Psoas muscle (tissue), 8 donors: ENCODE results near the gene RNF213. TPM values are rescaled to one million over a fixed set of nuclear protein-coding genes. Genes with fewer than 3 reads are reported as not detected.
A peak's percentile ranks its signal among the peaks of the same experiment; 100 is the strongest.

Source experiments
- ATAC-seq, 4 donors: fragments of 200-7000 bp; cut with Tn5 transposase; one replicate each; pipeline ENCODE4 v1.9.1; 2020; ENCODE audit warnings: moderate library complexity in 3 of 4, mild to moderate bottlenecking in 2 of 4
- DNase-seq, 2 donors: peaks; one replicate each; pipeline ENCODE4 v3.0.0-alpha.2; 2020
- H3K27ac ChIP-seq: fragments of 200-600 bp; one replicate; pipeline ENCODE4 v1.8.0; 2022
- H3K27me3 ChIP-seq, 3 donors: fragments of 200-600 bp in 1 of 3; one replicate each; pipeline versions ENCODE4 v1.6.1 to v1.8.0; 2013 to 2022; ENCODE audit warnings: low read length in 2 of 3, mild to moderate bottlenecking in 2 of 3, moderate library complexity in 1 of 3; ENCODE audit not compliant: insufficient read depth in 3 of 3
- H3K36me3 ChIP-seq, 2 donors: fragments of 200-600 bp in 1 of 2; one replicate each; pipeline versions ENCODE4 v1.6.1 to v1.8.0; 2013 to 2022; ENCODE audit warnings: low read depth in 1 of 2, mild to moderate bottlenecking in 1 of 2, moderate library complexity in 1 of 2; ENCODE audit not compliant: insufficient read depth in 1 of 2
- H3K4me1 ChIP-seq: fragments of 200-600 bp; one replicate; pipeline ENCODE4 v1.8.0; 2022
- H3K4me3 ChIP-seq: fragments of 200-600 bp; one replicate; pipeline ENCODE4 v1.8.0; 2022; ENCODE audit warnings: mild to moderate bottlenecking
- H3K9me3 ChIP-seq: fragments of 200-600 bp; one replicate; pipeline ENCODE4 v1.8.0; 2022
- CTCF ChIP-seq: fragments of 200-600 bp; IDR thresholded peaks from one replicate; pipeline ENCODE4 v1.8.0; 2022; ENCODE audit warnings: antibody characterized with exemption
- WGBS, 3 donors: extraction: QIAGEN DNeasy Blood & Tissue Kit; methylation state at CpG; one replicate each; pipeline versions ENCODE4 v1.1.6 to v1.1.7; 2013; 5-methylcytosine and 5-hydroxymethylcytosine counted together
- intact Hi-C, 2 donors: fragments of 100-400 bp; cut with DNase I; formaldehyde crosslinking; loops; one replicate each; pipeline versions ENCODE4 v1.11.0 to v1.14.2; 2022
- polyA plus RNA-seq, 3 donors: library from polyadenylated mRNA; stranded (reverse); fragments of 200-250 nt; gene quantifications; one replicate each; pipeline ENCODE4 v1.2.3, GENCODE V29; 2013
- total RNA-seq, 4 donors: library from RNA; stranded (reverse); fragmentation: NEBNext Ultra II Directional in 2 of 4; extraction: Animal tissue kit (Norgen Biotek cat#: 25700) in 2 of 4; gene quantifications; one replicate each; pipeline versions ENCODE4 v1.2.1 to v1.2.4, GENCODE V29; 2021 to 2023
- donor health status: healthy with polysubstance abuse.
- donor health status: DM: no; HTN: no; CAD: no; lungs with moderate emphysema.
- donor health status: Bipolar disorder and iron deficiency.
- donor health status: healthy.
- donor health status: DM: yes; HTN: yes; CAD: no.
- donor health status: DM: no; HTN: no; CAD: no.
- donor health status: DM: no; HTN: no; CAD: no.
- donor health status: DM: yes; HTN: yes; CAD: no.

The RNF213 gene
- total and polyA plus RNA-seq, 7 donors: 10.2 to 42.0 (median 33.7) TPM

DNA sequence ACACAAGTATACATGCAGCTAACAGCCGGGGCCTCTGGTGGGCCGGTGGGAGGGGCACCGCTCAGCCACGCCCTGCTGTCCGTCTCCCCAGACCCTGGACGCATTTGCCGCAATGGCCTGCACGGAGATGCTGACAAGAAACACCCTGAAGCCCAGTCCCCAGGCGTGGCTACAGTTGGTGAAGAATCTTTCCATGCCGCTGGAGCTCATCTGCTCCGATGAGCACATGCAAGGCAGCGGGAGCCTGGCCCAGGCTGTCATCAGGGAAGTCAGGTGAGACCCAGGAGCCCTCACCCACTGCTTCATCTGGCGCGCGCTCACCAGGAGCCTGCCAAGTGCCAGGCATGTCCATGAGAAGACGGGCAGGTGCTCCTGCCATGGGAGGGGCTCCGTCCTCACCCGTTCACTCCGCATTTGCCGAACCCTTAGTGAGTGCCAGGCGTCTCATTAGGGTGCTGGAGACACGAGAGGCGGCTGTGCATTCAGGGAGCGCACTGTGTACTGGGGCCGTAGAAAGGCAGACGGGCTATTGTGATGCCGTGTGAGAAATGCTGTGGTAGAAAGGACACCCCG lies 103.0 kb downstream of the RNF213 start:
- no peak for TF ChIP-seq CTCF
- H3K27ac ChIP-seq: no peak overlapping the region

GRCh38 chr17:80364091-80364691 lies 103.5 kb downstream of the RNF213 start:
- ATAC-seq (peak in 3 of 4 donors; percentile 25 to 52 (median 45)), DNase-seq (peak in 1 of 2 donors; percentile 53)
- Histone ChIP-seq H3K4me1 (no peaks in the 10 kb centered on the region), H3K36me3 (peaks cover 10 to 98% of the 10 kb centered on the region in 2 donors), H3K9me3 (no peaks in the 10 kb centered on the region), H3K4me3 (no peak overlapping the region), H3K27me3 (no peaks in the 10 kb centered on the region), H3K27ac (no peak overlapping the region)
- WGBS, 3 donors: 75 to 77% (median 76%) methylated on average over 28 to 29 of the region's 29 CpGs
- intact Hi-C loops: loop anchor here in 1 of 2 donors (10.0 kb wide), 3 partner anchors 169 to 259 kb away; partner anchors contain the start of gene GAA
- peak; percentile 34 for TF ChIP-seq CTCF

More for the DNA sequence above, 103.0 kb downstream of the RNF213 start:
- peaks cover 10 to 98% of the 10 kb centered on the region in 2 donors for H3K36me3 ChIP-seq
- H3K9me3 ChIP-seq: no peaks in the 10 kb centered on the region
- ATAC-seq: peak in 1 of 4 donors; percentile 19
- 89 to 95% (median 89%) methylated on average over 28 of the region's 28 CpGs for WGBS, 3 donors
- no peak overlapping the region for H3K4me3 ChIP-seq
- peak in 1 of 2 donors; percentile 50 for DNase-seq
- no peaks in the 10 kb centered on the region for H3K27me3 ChIP-seq
- H3K4me1 ChIP-seq: no peaks in the 10 kb centered on the region
- intact Hi-C loops: loop anchor here in 1 of 2 donors (10.0 kb wide), 3 partner anchors 169 to 259 kb away; partner anchors contain the start of gene GAA

GRCh38 chr17:80365001-80365965 lies 104.6 kb downstream of the RNF213 start:
- 81 to 86% (median 84%) methylated on average over 29 of the region's 29 CpGs for WGBS, 3 donors
- TF ChIP-seq CTCF: no peak
- DNase-seq (peak in 1 of 2 donors; percentile 16), ATAC-seq (no peak)
- Histone ChIP-seq H3K36me3 (peaks cover 13 to 98% of the 10 kb centered on the region in 2 donors), H3K4me1 (no peaks in the 10 kb centered on the region), H3K4me3 (no peak overlapping the region), H3K9me3 (no peaks in the 10 kb centered on the region), H3K27ac (no peak overlapping the region), H3K27me3 (no peaks in the 10 kb centered on the region)
- intact Hi-C loops: loop anchor here (5.0 to 10.0 kb wide), 4 partner anchors 33 to 260 kb away; partner anchors contain the start of gene GAA (in 1 of the 2)

DNA sequence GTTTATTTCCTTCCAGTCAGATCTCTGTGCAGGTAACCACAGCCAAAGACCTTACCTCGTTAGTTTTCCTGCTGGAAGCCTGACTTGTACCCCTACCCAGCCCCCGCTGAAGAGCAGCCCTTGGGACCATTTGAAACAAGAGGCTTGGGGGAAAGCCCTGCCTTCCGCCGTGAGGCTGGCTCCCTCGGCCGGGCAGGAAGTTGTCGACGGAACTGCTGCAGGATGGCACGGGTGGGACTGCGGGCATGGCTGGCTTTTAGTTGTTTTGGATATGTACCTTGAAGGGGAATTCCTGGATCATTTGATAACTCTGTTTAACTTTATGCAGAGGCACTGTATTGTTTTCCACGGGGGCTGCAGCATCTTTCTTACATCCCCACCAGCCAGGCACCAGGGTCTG lies 105.3 kb downstream of the RNF213 start:
- intact Hi-C loops: loop anchor here (5.0 to 10.0 kb wide), 4 partner anchors 34 to 261 kb away; partner anchors contain the start of gene GAA (in 1 of the 2)
- Histone ChIP-seq H3K27me3 (no peaks in the 10 kb centered on the region), H3K4me3 (no peak overlapping the region), H3K9me3 (no peaks in the 10 kb centered on the region), H3K36me3 (peaks cover 10 to 98% of the 10 kb centered on the region in 2 donors), H3K27ac (no peak overlapping the region), H3K4me1 (no peaks in the 10 kb centered on the region)
- 76 to 80% (median 80%) methylated on average over 11 of the region's 11 CpGs for WGBS, 3 donors
- DNase-seq: peak in 1 of 2 donors; percentile 35
- no peak for ATAC-seq
- no peak for TF ChIP-seq CTCF
